Neutrophil (primary cell): ENCODE data around the gene PDK2.

Experiments used
- H3K27ac ChIP-seq: fragments of 200-600 bp; sonication (generic); 2 replicates; pipeline ENCODE4 v1.5.1; 2016; ENCODE audit warnings: mild to moderate bottlenecking, moderate library complexity
- H3K27me3 ChIP-seq: fragments of 200-600 bp; sonication (generic); 2 replicates; pipeline ENCODE4 v1.6.0; 2016; ENCODE audit warnings: mild to moderate bottlenecking
- H3K36me3 ChIP-seq: fragments of 200-600 bp; sonication (generic); 2 replicates; pipeline ENCODE4 v1.5.1; 2017
- H3K4me1 ChIP-seq, 2 experiments: fragments of 200-600 bp in 1 of 2; sonication (generic) in 1 of 2; 1 replicate in 1 of 2; 2 replicates in 1 of 2; pipeline versions ENCODE4 v1.5.1 to v1.6.1; 2013 to 2016; ENCODE audit warnings: low read depth in 1 of 2, low read length in 1 of 2, mild to moderate bottlenecking in 1 of 2, moderate library complexity in 1 of 2; ENCODE audit not compliant: control insufficient read depth in 1 of 2, insufficient read depth in 1 of 2
- H3K4me3 ChIP-seq, 2 experiments: fragments of 200-600 bp in 1 of 2; sonication (generic) in 1 of 2; 1 replicate in 1 of 2; 2 replicates in 1 of 2; pipeline ENCODE4 v1.5.1; 2013 to 2016; ENCODE audit warnings: low read depth in 1 of 2, low read length in 1 of 2, mild to moderate bottlenecking in 1 of 2, moderate library complexity in 1 of 2
- H3K9me3 ChIP-seq: fragments of 200-600 bp; sonication (generic); 2 replicates; pipeline ENCODE4 v1.5.1; 2016
- CTCF ChIP-seq: fragments of 200-600 bp; sonication (generic); IDR thresholded peaks from 2 replicates; pipeline ENCODE4 v1.5.1; 2016; ENCODE audit warnings: antibody characterized with exemption

The PDK2 gene

GRCh38 chr17:50120475-50121253 lies 25.5 kb downstream of the PDK2 start:
- no peaks in the 10 kb centered on the region for H3K9me3 ChIP-seq
- H3K27ac ChIP-seq: no peak overlapping the region
- H3K4me1 ChIP-seq: peaks cover 2 to 7% of the 10 kb centered on the region in 2 experiments
- H3K4me3 ChIP-seq: no peak overlapping the region
- no peak for TF ChIP-seq CTCF
- no peaks in the 10 kb centered on the region for H3K36me3 ChIP-seq
- peaks cover 100% of the 10 kb centered on the region for H3K27me3 ChIP-seq

- TF ChIP-seq CTCF: no peak
- H3K36me3 ChIP-seq: no peaks in the 10 kb centered on the region
- H3K9me3 ChIP-seq: no peaks in the 10 kb centered on the region
- no peak overlapping the region for H3K4me3 ChIP-seq
- H3K4me1 ChIP-seq: peaks cover 6 to 8% of the 10 kb centered on the region in 2 experiments
- H3K27ac ChIP-seq: no peak overlapping the region
- peaks cover 100% of the 10 kb centered on the region for H3K27me3 ChIP-seq
These were observed 27.8 kb downstream of the PDK2 start for GRCh38 chr17:50122945-50123344.

GRCh38 chr17:50123649-50124349 lies 28.6 kb downstream of the PDK2 start:
- H3K36me3 ChIP-seq: no peaks in the 10 kb centered on the region
- H3K4me1 ChIP-seq: peaks cover 11 to 17% of the 10 kb centered on the region in 2 experiments
- no peak overlapping the region for H3K4me3 ChIP-seq
- TF ChIP-seq CTCF: no peak
- H3K9me3 ChIP-seq: no peaks in the 10 kb centered on the region
- peaks cover 100% of the 10 kb centered on the region for H3K27me3 ChIP-seq
- no peak overlapping the region for H3K27ac ChIP-seq

GRCh38 chr17:50125420-50125997 lies 30.4 kb downstream of the PDK2 start:
- Histone ChIP-seq H3K4me3 (no peak overlapping the region), H3K4me1 (peaks cover 14 to 33% of the 10 kb centered on the region in 2 experiments), H3K36me3 (no peaks in the 10 kb centered on the region), H3K9me3 (no peaks in the 10 kb centered on the region), H3K27me3 (peaks cover 100% of the 10 kb centered on the region), H3K27ac (no peak overlapping the region)
- TF ChIP-seq CTCF: no peak

- no peak for TF ChIP-seq CTCF
- H3K4me3 ChIP-seq: no peak overlapping the region
- peaks cover 14 to 33% of the 10 kb centered on the region in 2 experiments for H3K4me1 ChIP-seq
- H3K36me3 ChIP-seq: peaks cover 5% of the 10 kb centered on the region
- H3K9me3 ChIP-seq: no peaks in the 10 kb centered on the region
- peaks cover 93% of the 10 kb centered on the region for H3K27me3 ChIP-seq
- H3K27ac ChIP-seq: no peak overlapping the region
These were observed 32.7 kb downstream of the PDK2 start for GRCh38 chr17:50127697-50128361.
